Naive B cell (primary cell): ENCODE measurements around the gene RAPSN. TPM values are rescaled to one million over a fixed set of nuclear protein-coding genes. Genes with fewer than 3 reads are reported as not detected.

ENCODE experiments used
- ATAC-seq, 2 donors: fragments of 150-1000 bp; cut with Tn5 transposase; 2 replicates each; pipeline ENCODE4 v1.10.0; 2021; ENCODE audit warnings: low read depth in 2 of 2, mild to moderate bottlenecking in 2 of 2, moderate library complexity in 2 of 2
- DNase-seq: peaks from one replicate; pipeline ENCODE4 v3.0.0; 2022
- H3K27ac Mint-ChIP-seq, 6 donors: one replicate each; pipeline ENCODE4 v1.8.0; 2020 to 2022; ENCODE audit warnings: mild to moderate bottlenecking in 6 of 6, mixed read lengths in 6 of 6, moderate library complexity in 5 of 6, inconsistent platforms in 2 of 6
- H3K27me3 Mint-ChIP-seq, 3 donors: one replicate each; pipeline ENCODE4 v1.8.0; 2021 to 2022; ENCODE audit warnings: mixed read lengths in 3 of 3, mild to moderate bottlenecking in 1 of 3
- H3K36me3 Mint-ChIP-seq, 2 donors: one replicate each; pipeline ENCODE4 v1.8.0; 2020 to 2022; ENCODE audit warnings: mixed read lengths in 2 of 2, inconsistent platforms in 1 of 2, mild to moderate bottlenecking in 1 of 2
- H3K4me1 Mint-ChIP-seq, 3 donors: one replicate each; pipeline ENCODE4 v1.8.0; 2020 to 2022; ENCODE audit warnings: mixed read lengths in 3 of 3, inconsistent platforms in 1 of 3, mild to moderate bottlenecking in 1 of 3, moderate library complexity in 1 of 3
- H3K4me3 Mint-ChIP-seq, 8 donors: one replicate each; pipeline ENCODE4 v1.8.0; 2020 to 2022; ENCODE audit warnings: mild to moderate bottlenecking in 8 of 8, mixed read lengths in 8 of 8, moderate library complexity in 8 of 8, inconsistent platforms in 2 of 8
- H3K9me3 Mint-ChIP-seq, 7 donors: one replicate each; pipeline ENCODE4 v1.8.0; 2020 to 2022; ENCODE audit warnings: mixed read lengths in 7 of 7, mild to moderate bottlenecking in 5 of 7, inconsistent platforms in 2 of 7, moderate library complexity in 1 of 7
- polyA plus RNA-seq, 6 donors: library from polyadenylated mRNA; unstranded; fragments of 300-500 nt; fragmentation: Illumina TruSeq; gene quantifications; one replicate each; pipeline ENCODE4 v1.2.3, GENCODE V29; 2021; ENCODE audit warnings: low read depth in 6 of 6

The RAPSN gene
- polyA plus RNA-seq: not detected

- ATAC-seq (no peak), DNase-seq (no peak)
- Mint-ChIP-seq H3K27me3 (no peaks in the 10 kb centered on the region), H3K27ac (no peak within 1 kb of the TSS), H3K9me3 (no peaks in the 10 kb centered on the region), H3K36me3 (no peaks in the 10 kb centered on the region), H3K4me3 (no peak within 1 kb of the TSS), H3K4me1 (peaks cover 0 to under 1% (median under 1%) of the 10 kb centered on the region in 3 donors)
Measured at GRCh38 chr11:47448566-47449427, at the start of gene RAPSN. Gene RAPSN (minus strand): TSS chr11:47449136. CDS start chr11:47448964, 172 bp downstream.

GRCh38 chr11:47498149-47498548 lies 49.2 kb upstream of the RAPSN start:
- no peaks in the 10 kb centered on the region for H3K27me3 Mint-ChIP-seq
- peaks cover 44 to 55% (median 55%) of the 10 kb centered on the region in 3 donors for H3K4me1 Mint-ChIP-seq
- peak overlapping the region in 5 of 8 donors; percentile 23 to 77 (median 50) for H3K4me3 Mint-ChIP-seq
- peaks cover 0 to 7% of the 10 kb centered on the region in 2 donors for H3K36me3 Mint-ChIP-seq
- DNase-seq: no peak
- ATAC-seq: no peak
- peak overlapping the region in 3 of 6 donors; percentile 69 to 73 (median 73) for H3K27ac Mint-ChIP-seq
- no peaks in the 10 kb centered on the region for H3K9me3 Mint-ChIP-seq

GRCh38 chr11:47496808-47497207 lies 47.9 kb upstream of the RAPSN start:
- DNase-seq (no peak), ATAC-seq (no peak)
- Mint-ChIP-seq H3K9me3 (no peaks in the 10 kb centered on the region), H3K4me1 (peaks cover 42 to 47% (median 42%) of the 10 kb centered on the region in 3 donors), H3K27me3 (no peaks in the 10 kb centered on the region), H3K27ac (no peak overlapping the region), H3K36me3 (peaks cover 0 to 7% of the 10 kb centered on the region in 2 donors), H3K4me3 (no peak overlapping the region)

- ATAC-seq (no peak), DNase-seq (no peak)
- H3K27me3 Mint-ChIP-seq: no peaks in the 10 kb centered on the region
- H3K4me3 Mint-ChIP-seq: no peak overlapping the region
- H3K9me3 Mint-ChIP-seq: no peaks in the 10 kb centered on the region
- no peak overlapping the region for H3K27ac Mint-ChIP-seq
- peaks cover 40 to 41% (median 40%) of the 10 kb centered on the region in 3 donors for H3K4me1 Mint-ChIP-seq
- peaks cover 0 to 7% of the 10 kb centered on the region in 2 donors for H3K36me3 Mint-ChIP-seq
Measured at GRCh38 chr11:47495856-47496217, 46.9 kb upstream of the RAPSN start.

- H3K4me1 Mint-ChIP-seq: peaks cover 34 to 35% (median 34%) of the 10 kb centered on the region in 3 donors
- no peak overlapping the region for H3K4me3 Mint-ChIP-seq
- ATAC-seq (no peak), DNase-seq (no peak)
- no peaks in the 10 kb centered on the region for H3K27me3 Mint-ChIP-seq
- H3K27ac Mint-ChIP-seq: no peak overlapping the region
- peaks cover 0 to 7% of the 10 kb centered on the region in 2 donors for H3K36me3 Mint-ChIP-seq
- H3K9me3 Mint-ChIP-seq: no peaks in the 10 kb centered on the region
Measured at GRCh38 chr11:47495011-47495855, 46.3 kb upstream of the RAPSN start.

GRCh38 chr11:47489395-47489755 lies 40.4 kb upstream of the RAPSN start:
- H3K4me1 Mint-ChIP-seq: peaks cover 7 to 13% (median 9%) of the 10 kb centered on the region in 3 donors
- peak overlapping the region in 1 of 6 donors; percentile 14 for H3K27ac Mint-ChIP-seq
- ATAC-seq (no peak), DNase-seq (no peak)
- no peaks in the 10 kb centered on the region for H3K27me3 Mint-ChIP-seq
- H3K9me3 Mint-ChIP-seq: no peaks in the 10 kb centered on the region
- no peak overlapping the region for H3K4me3 Mint-ChIP-seq
- H3K36me3 Mint-ChIP-seq: peaks cover under 1 to 18% of the 10 kb centered on the region in 2 donors

- H3K4me1 Mint-ChIP-seq: peaks cover 3 to 9% (median 4%) of the 10 kb centered on the region in 3 donors
- peak overlapping the region in 3 of 6 donors; percentile 12 to 58 (median 44) for H3K27ac Mint-ChIP-seq
- DNase-seq (no peak), ATAC-seq (no peak)
- peaks cover 5 to 19% of the 10 kb centered on the region in 2 donors for H3K36me3 Mint-ChIP-seq
- no peaks in the 10 kb centered on the region for H3K9me3 Mint-ChIP-seq
- no peak overlapping the region for H3K4me3 Mint-ChIP-seq
- no peaks in the 10 kb centered on the region for H3K27me3 Mint-ChIP-seq
Measured at GRCh38 chr11:47488674-47489394, 39.9 kb upstream of the RAPSN start.

- no peaks in the 10 kb centered on the region for H3K9me3 Mint-ChIP-seq
- ATAC-seq (no peak), DNase-seq (no peak)
- H3K27me3 Mint-ChIP-seq: no peaks in the 10 kb centered on the region
- H3K4me1 Mint-ChIP-seq: peaks cover 0 to 6% (median 0%) of the 10 kb centered on the region in 3 donors
- H3K36me3 Mint-ChIP-seq: peaks cover 11 to 16% of the 10 kb centered on the region in 2 donors
- H3K27ac Mint-ChIP-seq: peak overlapping the region in 2 of 6 donors; percentile 13 to 32
- no peak overlapping the region for H3K4me3 Mint-ChIP-seq
Measured at GRCh38 chr11:47488111-47488510, 39.2 kb upstream of the RAPSN start.

GRCh38 chr11:47487421-47487820 lies 38.5 kb upstream of the RAPSN start:
- H3K36me3 Mint-ChIP-seq: peaks cover 11 to 16% of the 10 kb centered on the region in 2 donors
- H3K27me3 Mint-ChIP-seq: no peaks in the 10 kb centered on the region
- H3K4me1 Mint-ChIP-seq: no peaks in the 10 kb centered on the region
- H3K27ac Mint-ChIP-seq: peak overlapping the region in 2 of 6 donors; percentile 9 to 30
- no peaks in the 10 kb centered on the region for H3K9me3 Mint-ChIP-seq
- no peak overlapping the region for H3K4me3 Mint-ChIP-seq
- ATAC-seq (no peak), DNase-seq (no peak)

GRCh38 chr11:47485107-47485506 lies 36.2 kb upstream of the RAPSN start:
- Mint-ChIP-seq H3K27ac (peak overlapping the region in 2 of 6 donors; percentile 9 to 85), H3K27me3 (no peaks in the 10 kb centered on the region), H3K4me1 (no peaks in the 10 kb centered on the region), H3K36me3 (peaks cover 11 to 24% of the 10 kb centered on the region in 2 donors), H3K4me3 (no peak overlapping the region), H3K9me3 (no peaks in the 10 kb centered on the region)
- DNase-seq: no peak
- ATAC-seq: no peak

GRCh38 chr11:47483457-47483856 lies 34.5 kb upstream of the RAPSN start:
- no peaks in the 10 kb centered on the region for H3K27me3 Mint-ChIP-seq
- H3K27ac Mint-ChIP-seq: peak overlapping the region in 1 of 6 donors; percentile 6
- ATAC-seq: no peak
- DNase-seq: no peak
- H3K9me3 Mint-ChIP-seq: no peaks in the 10 kb centered on the region
- H3K36me3 Mint-ChIP-seq: peaks cover 18 to 24% of the 10 kb centered on the region in 2 donors
- no peaks in the 10 kb centered on the region for H3K4me1 Mint-ChIP-seq
- H3K4me3 Mint-ChIP-seq: no peak overlapping the region

- Mint-ChIP-seq H3K36me3 (peaks cover 19 to 26% of the 10 kb centered on the region in 2 donors), H3K27ac (no peak overlapping the region)
Measured at GRCh38 chr11:47480762-47481161, 31.8 kb upstream of the RAPSN start.

More at GRCh38 chr11:47480762-47481161, 31.8 kb upstream of the RAPSN start:
- no peaks in the 10 kb centered on the region for H3K27me3 Mint-ChIP-seq
- H3K9me3 Mint-ChIP-seq: no peaks in the 10 kb centered on the region
- peaks cover 0 to 4% (median 0%) of the 10 kb centered on the region in 3 donors for H3K4me1 Mint-ChIP-seq
- DNase-seq (no peak), ATAC-seq (no peak)
- H3K4me3 Mint-ChIP-seq: no peak overlapping the region
